Endodermal cell (in vitro differentiated cells): ENCODE results near the gene MOSPD3. TPM values are rescaled to one million over a fixed set of nuclear protein-coding genes. Genes with fewer than 3 reads are reported as not detected.
A peak's percentile ranks its signal among the peaks of the same experiment; 100 is the strongest.

ENCODE experiments used
- DNase-seq: peaks from one replicate; pipeline ENCODE4 v3.0.0-alpha.2; 2017
- H3K27ac ChIP-seq: 2 replicates; pipeline ENCODE4 v1.5.1; 2013; ENCODE audit warnings: mild to moderate bottlenecking, low read depth, low read length, moderate library complexity
- H3K27me3 ChIP-seq: 2 replicates; pipeline ENCODE4 v1.6.1; 2013; ENCODE audit warnings: mild to moderate bottlenecking, low read length, moderate library complexity; ENCODE audit not compliant: insufficient read depth, control insufficient read depth, poor library complexity, severe bottlenecking
- H3K36me3 ChIP-seq: 2 replicates; pipeline ENCODE4 v1.7.0; 2013; ENCODE audit warnings: mild to moderate bottlenecking, low read length, moderate library complexity; ENCODE audit not compliant: control insufficient read depth, insufficient read depth
- H3K4me1 ChIP-seq: one replicate; pipeline ENCODE4 v1.7.0; 2013; ENCODE audit warnings: low read length; ENCODE audit not compliant: control insufficient read depth, insufficient read depth
- H3K4me3 ChIP-seq: 2 replicates; pipeline ENCODE4 v1.5.1; 2013; ENCODE audit warnings: mild to moderate bottlenecking, low read length, moderate library complexity
- H3K9ac ChIP-seq: 2 replicates; pipeline ENCODE4 v1.6.1; 2013; ENCODE audit warnings: mild to moderate bottlenecking, low read length, moderate library complexity; ENCODE audit not compliant: poor library complexity, severe bottlenecking; ENCODE audit errors: extremely low read depth
- H3K9me3 ChIP-seq: 2 replicates; pipeline ENCODE4 v1.6.1; 2013; ENCODE audit warnings: mild to moderate bottlenecking, low read length, moderate library complexity; ENCODE audit not compliant: control insufficient read depth
- H3K27ac Mint-ChIP-seq: 2 replicates; pipeline ENCODE4 v1.8.0; 2020; ENCODE audit warnings: mixed read lengths
- H3K27me3 Mint-ChIP-seq: 2 replicates; pipeline ENCODE4 v1.8.0; 2021; ENCODE audit warnings: mild to moderate bottlenecking, mixed read lengths; ENCODE audit not compliant: insufficient read depth
- H3K36me3 Mint-ChIP-seq: 2 replicates; pipeline ENCODE4 v1.8.0; 2020; ENCODE audit warnings: low read depth, mixed read lengths
- H3K4me1 Mint-ChIP-seq: 2 replicates; pipeline ENCODE4 v1.8.0; 2020; ENCODE audit warnings: mixed read lengths
- H3K4me3 Mint-ChIP-seq: 2 replicates; pipeline ENCODE4 v1.8.0; 2020; ENCODE audit warnings: mild to moderate bottlenecking, moderate library complexity, mixed read lengths
- H3K9me3 Mint-ChIP-seq: 2 replicates; pipeline ENCODE4 v1.8.0; 2020; ENCODE audit warnings: mild to moderate bottlenecking, mixed read lengths
- CTCF ChIP-seq: fragments of 200-600 bp; sonication (generic); conservative IDR thresholded peaks from 2 replicates; pipeline ENCODE4 v1.5.0; 2021; ENCODE audit warnings: antibody characterized with exemption, mild to moderate bottlenecking
- WGBS, 2 experiments: methylation state at CpG; one replicate each; pipeline versions ENCODE4 v1.1.5 to v1.1.7; 2013; ENCODE audit warnings: missing lambda C conversion rate in 2 of 2, mixed read lengths in 1 of 2; ENCODE audit not compliant: insufficient coverage in 1 of 2, insufficient read length in 1 of 2; 5-methylcytosine and 5-hydroxymethylcytosine counted together
- total RNA-seq, 2 donors: library from RNA; stranded (reverse); fragmentation: NEBNext Ultra II Directional in 1 of 2; extraction: Animal tissue kit (Norgen Biotek cat#: 25700) in 1 of 2; gene quantifications; 2 replicates in 1 of 2; 3 replicates in 1 of 2; pipeline ENCODE4 v1.2.1, GENCODE V29; 2021

The MOSPD3 gene
- total RNA-seq, 2 donors from 2014 or later = 19.8 to 25.5 TPM

GRCh38 chr7:100585511-100586265, 26.7 kb upstream of the MOSPD3 start, which contains the start of gene LRCH4:
Gene LRCH4, minus strand, starts transcription at chr7:100586129. Its CDS starts 29 bp downstream, at chr7:100586100.
- H3K9me3 Mint-ChIP-seq = no peaks in the 10 kb centered on the region
- Histone ChIP-seq H3K27me3 (no peaks in the 10 kb centered on the region), H3K4me3 (peak within 1 kb of the TSS; percentile 94), H3K36me3 (peaks cover 21% of the 10 kb centered on the region), H3K9ac (peak within 1 kb of the TSS; percentile 87), H3K4me1 (peaks cover 9% of the 10 kb centered on the region), H3K9me3 (no peaks in the 10 kb centered on the region), H3K27ac (peak within 1 kb of the TSS; percentile 87)
- 0 to 3% methylated on average over 6 to 61 of the region's 61 CpGs for WGBS, 2 experiments
- peaks cover 39% of the 10 kb centered on the region for H3K4me1 Mint-ChIP-seq
- no peak for TF ChIP-seq CTCF
- peak within 1 kb of the TSS; percentile 89 for H3K4me3 Mint-ChIP-seq
- H3K27ac Mint-ChIP-seq = peak within 1 kb of the TSS; percentile 96
- peaks cover 6% of the 10 kb centered on the region for H3K36me3 Mint-ChIP-seq
- DNase-seq = peak; percentile 89
- H3K27me3 Mint-ChIP-seq = peaks cover 10% of the 10 kb centered on the region

- H3K36me3 Mint-ChIP-seq = peaks cover 6% of the 10 kb centered on the region
- Histone ChIP-seq H3K4me1 (peaks cover 9% of the 10 kb centered on the region), H3K27ac (peak within 1 kb of the TSS; percentile 87), H3K9me3 (no peaks in the 10 kb centered on the region), H3K9ac (peak within 1 kb of the TSS; percentile 87), H3K4me3 (peak within 1 kb of the TSS; percentile 94), H3K36me3 (peaks cover 13% of the 10 kb centered on the region), H3K27me3 (no peaks in the 10 kb centered on the region)
- TF ChIP-seq CTCF = no peak
- peak within 1 kb of the TSS; percentile 89 for H3K4me3 Mint-ChIP-seq
- peak; percentile 100 for DNase-seq
- WGBS, 2 experiments = 0% methylated on average over 25 to 53 of the region's 53 CpGs
- H3K9me3 Mint-ChIP-seq = no peaks in the 10 kb centered on the region
- H3K27me3 Mint-ChIP-seq = peaks cover 13% of the 10 kb centered on the region
- peaks cover 39% of the 10 kb centered on the region for H3K4me1 Mint-ChIP-seq
- H3K27ac Mint-ChIP-seq = peak within 1 kb of the TSS; percentile 96
Observed at GRCh38 chr7:100586266-100587025, 25.9 kb upstream of the MOSPD3 start, which contains the start of gene FBXO24. Gene FBXO24, plus strand, starts transcription at chr7:100586328. Its CDS starts 298 bp downstream, at chr7:100586626.

- H3K36me3 ChIP-seq = no peaks in the 10 kb centered on the region
- H3K27ac ChIP-seq = no peak overlapping the region
- peak overlapping the region; percentile 89 for H3K4me3 Mint-ChIP-seq
- no peak overlapping the region for H3K4me3 ChIP-seq
- H3K36me3 Mint-ChIP-seq = peaks cover 3% of the 10 kb centered on the region
- no peak overlapping the region for H3K27ac Mint-ChIP-seq
- peaks cover 34% of the 10 kb centered on the region for H3K4me1 Mint-ChIP-seq
- H3K27me3 Mint-ChIP-seq = peaks cover 18% of the 10 kb centered on the region
- peaks cover 7% of the 10 kb centered on the region for H3K4me1 ChIP-seq
- peak; percentile 29 for DNase-seq
- H3K9ac ChIP-seq = no peak overlapping the region
- H3K27me3 ChIP-seq = no peaks in the 10 kb centered on the region
- H3K9me3 ChIP-seq = no peaks in the 10 kb centered on the region
- peak; percentile 20 for TF ChIP-seq CTCF
- H3K9me3 Mint-ChIP-seq = no peaks in the 10 kb centered on the region
- 90 to 100% methylated on average over 1 of the region's 1 CpG for WGBS, 2 experiments
Observed at GRCh38 chr7:100588438-100588837, 23.9 kb upstream of the MOSPD3 start.
